Mucosa of descending colon (tissue), 3 donors: Measurements from ENCODE around the gene LKAAEAR1. TPM values are rescaled to one million over a fixed set of nuclear protein-coding genes. Genes with fewer than 3 reads are reported as not detected.

Source experiments
- ATAC-seq: fragments of 200-7000 bp; cut with Tn5 transposase; one replicate; pipeline ENCODE4 v1.9.1; 2020; ENCODE audit warnings: mild to moderate bottlenecking, moderate library complexity
- DNase-seq, 3 donors: peaks; one replicate each; pipeline ENCODE4 v3.0.0-alpha.2; 2020
- H3K36me3 ChIP-seq: fragments of 200-600 bp; one replicate; pipeline ENCODE4 v1.8.0; 2021; ENCODE audit warnings: low read depth, mild to moderate bottlenecking
- H3K4me1 ChIP-seq: fragments of 200-600 bp; one replicate; pipeline ENCODE4 v1.8.0; 2021; ENCODE audit warnings: low read depth, mild to moderate bottlenecking
- H3K4me3 ChIP-seq: fragments of 200-600 bp; one replicate; pipeline ENCODE4 v1.8.0; 2021; ENCODE audit warnings: mild to moderate bottlenecking
- H3K9me3 ChIP-seq: fragments of 200-600 bp; one replicate; pipeline ENCODE4 v1.8.0; 2021; ENCODE audit warnings: mild to moderate bottlenecking
- intact Hi-C, 2 donors: fragments of 100-400 bp; cut with DNase I in 1 of 2; cut with micrococcal nuclease in 1 of 2; formaldehyde crosslinking; loops; one replicate each; pipeline versions ENCODE4 v1.11.0 to v1.11.1; 2022; cut with DNase I, micrococcal nuclease
- microRNA-seq: library from miRNA; unstranded; fragments of <30 nt; microRNA quantifications from one replicate; pipeline ENCODE4, GENCODE V29; 2019
- total RNA-seq, 3 donors: library from RNA; stranded (reverse); fragmentation: NEBNext Ultra II Directional in 2 of 3; extraction: Animal tissue kit (Norgen Biotek cat#: 25700) in 2 of 3; gene quantifications; one replicate each; pipeline versions ENCODE4 v1.2.1 to v1.2.4, GENCODE V29; 2021 to 2023
- TF ChIP-seq, protein P1 (sequence below): fragments of 200-600 bp; IDR thresholded peaks from one replicate; pipeline ENCODE4 v1.8.0; 2022; ENCODE audit warnings: antibody characterized with exemption, mild to moderate bottlenecking
- donor health status: DM: no; HTN: no; CAD: no; lungs with moderate emphysema.
- donor health status: DM: no; HTN: no; CAD: no.
- donor health status: DM: no; HTN: yes; CAD: no.

Gene LKAAEAR1
- total RNA-seq, 3 donors from 2014 or later = not detected

DNA sequence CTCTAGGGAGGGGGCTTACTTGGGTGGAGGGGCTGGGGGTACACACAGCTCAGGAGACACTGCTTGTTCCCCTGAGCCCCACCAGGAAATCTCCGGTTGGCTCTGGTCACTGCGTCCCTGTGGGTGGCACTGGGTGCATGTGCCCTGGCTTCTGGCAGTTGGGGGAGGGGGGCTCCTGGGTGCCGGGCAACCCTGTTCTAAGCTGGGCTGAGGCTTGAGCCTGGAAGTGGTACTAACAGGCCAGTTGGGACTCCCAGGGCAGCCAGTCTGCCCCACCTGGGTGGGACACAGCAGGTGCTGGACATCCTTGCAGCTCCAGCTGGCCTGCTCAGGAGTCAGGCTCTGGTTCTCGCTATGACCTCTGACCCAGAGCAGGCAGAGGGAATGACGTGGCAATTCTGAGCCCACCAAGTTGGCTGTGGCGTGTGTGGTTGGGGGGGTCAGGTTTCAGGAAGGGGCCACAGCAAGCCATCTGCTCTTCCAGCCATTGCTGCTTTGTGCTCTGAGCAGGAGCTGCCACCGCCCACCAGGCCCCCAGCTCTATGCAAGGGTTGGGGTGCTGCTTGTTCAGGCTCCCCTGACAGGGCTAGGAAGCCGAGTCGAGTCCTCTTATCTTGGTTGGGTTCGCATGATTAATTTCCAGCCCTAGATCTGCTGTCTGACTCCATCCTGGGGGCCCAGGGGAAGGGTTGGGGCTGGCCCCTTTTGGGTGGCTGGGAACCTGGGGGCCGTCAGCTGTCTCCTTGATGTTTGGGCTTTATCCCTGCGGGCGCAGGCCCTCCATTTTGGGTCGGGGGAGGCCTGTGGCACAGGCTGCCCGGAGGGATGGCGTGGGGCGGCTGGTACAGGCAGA lies 47.6 kb downstream of the LKAAEAR1 start:
- Histone ChIP-seq H3K9me3 (no peaks in the 10 kb centered on the region), H3K4me3 (no peak overlapping the region), H3K36me3 (no peaks in the 10 kb centered on the region), H3K4me1 (peaks cover 12% of the 10 kb centered on the region)
- ATAC-seq (no peak), DNase-seq (peak in 2 of 3 donors; percentile 23 to 45)
- intact Hi-C loops = no loop called here
- TF ChIP-seq, protein P1, sequence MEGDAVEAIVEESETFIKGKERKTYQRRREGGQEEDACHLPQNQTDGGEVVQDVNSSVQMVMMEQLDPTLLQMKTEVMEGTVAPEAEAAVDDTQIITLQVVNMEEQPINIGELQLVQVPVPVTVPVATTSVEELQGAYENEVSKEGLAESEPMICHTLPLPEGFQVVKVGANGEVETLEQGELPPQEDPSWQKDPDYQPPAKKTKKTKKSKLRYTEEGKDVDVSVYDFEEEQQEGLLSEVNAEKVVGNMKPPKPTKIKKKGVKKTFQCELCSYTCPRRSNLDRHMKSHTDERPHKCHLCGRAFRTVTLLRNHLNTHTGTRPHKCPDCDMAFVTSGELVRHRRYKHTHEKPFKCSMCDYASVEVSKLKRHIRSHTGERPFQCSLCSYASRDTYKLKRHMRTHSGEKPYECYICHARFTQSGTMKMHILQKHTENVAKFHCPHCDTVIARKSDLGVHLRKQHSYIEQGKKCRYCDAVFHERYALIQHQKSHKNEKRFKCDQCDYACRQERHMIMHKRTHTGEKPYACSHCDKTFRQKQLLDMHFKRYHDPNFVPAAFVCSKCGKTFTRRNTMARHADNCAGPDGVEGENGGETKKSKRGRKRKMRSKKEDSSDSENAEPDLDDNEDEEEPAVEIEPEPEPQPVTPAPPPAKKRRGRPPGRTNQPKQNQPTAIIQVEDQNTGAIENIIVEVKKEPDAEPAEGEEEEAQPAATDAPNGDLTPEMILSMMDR = no peak

DNA sequence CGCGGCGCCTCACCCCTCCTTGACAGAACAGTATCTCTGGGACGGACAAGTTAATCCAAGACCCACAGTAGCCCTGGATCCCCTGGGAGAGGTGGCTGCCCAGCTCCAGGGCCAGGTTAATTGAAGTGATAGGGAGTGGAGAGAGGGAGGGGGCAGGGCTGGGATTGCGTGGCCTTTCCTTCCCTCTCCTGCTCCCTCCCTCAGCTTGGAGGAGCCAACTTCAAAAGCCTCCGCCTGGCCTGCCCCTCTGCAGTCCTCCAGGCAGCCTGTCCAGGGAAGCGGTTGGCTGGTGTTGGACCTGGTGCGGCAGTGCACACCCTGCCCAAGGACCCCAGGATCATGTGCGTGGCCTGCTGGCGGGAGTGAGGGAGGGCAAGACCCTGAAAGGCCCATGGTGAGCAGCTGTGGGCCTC lies 48.3 kb downstream of the LKAAEAR1 start, which contains the start of gene C20orf204:
Gene C20orf204 (plus strand): TSS at position 250 of the 413 bp plus-strand sequence. CDS start 142 bp downstream, at position 392.
- no peak for ATAC-seq
- TF ChIP-seq, protein P1 = no peak
- intact Hi-C loops = no loop called here
- peak in 2 of 3 donors; percentile 23 to 44 for DNase-seq
- H3K9me3 ChIP-seq = no peaks in the 10 kb centered on the region
- H3K4me3 ChIP-seq = no peak within 1 kb of the TSS
- peaks cover 15% of the 10 kb centered on the region for H3K4me1 ChIP-seq
- no peaks in the 10 kb centered on the region for H3K36me3 ChIP-seq

DNA sequence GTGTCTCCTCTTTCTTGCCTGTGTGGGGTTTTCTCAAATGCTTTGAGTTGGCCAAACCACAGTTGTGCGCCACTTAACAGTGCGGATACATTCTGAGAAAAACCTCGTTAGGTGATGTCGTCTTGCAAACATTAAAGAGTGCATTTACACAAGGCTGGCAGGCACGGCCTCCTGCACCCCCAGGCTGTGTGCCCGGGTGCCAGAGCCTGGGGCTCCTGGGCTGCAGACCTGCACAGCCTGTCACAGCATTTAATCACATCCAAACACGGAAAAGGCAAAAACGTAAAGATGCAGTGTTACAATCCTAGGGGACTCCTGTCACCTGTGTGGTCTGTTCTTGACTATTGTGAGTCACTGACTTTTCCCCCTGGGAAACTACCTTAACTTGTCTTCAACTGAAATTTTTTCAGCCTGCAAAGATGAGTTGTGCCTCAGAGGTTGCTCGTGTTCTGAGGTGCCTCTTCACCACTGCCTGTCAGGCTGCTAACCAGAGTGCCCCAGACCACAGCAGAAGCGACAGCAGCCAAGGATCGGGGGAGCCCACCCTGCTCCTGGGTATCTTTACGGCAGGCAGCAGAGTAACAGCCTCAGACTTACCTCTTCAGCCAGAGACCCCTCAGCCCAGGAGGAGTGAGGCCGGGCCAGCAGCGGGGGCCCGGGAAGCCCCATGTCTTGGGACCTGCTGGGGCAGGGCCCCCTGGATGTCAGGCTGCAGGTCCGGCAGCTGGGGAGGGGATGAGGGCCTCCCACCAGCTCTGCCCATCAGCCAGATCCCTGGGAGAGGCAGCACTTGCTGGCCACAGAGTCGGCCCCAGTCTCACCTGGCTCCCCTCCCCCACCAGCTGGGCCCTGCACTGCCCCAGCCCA lies 48.9 kb downstream of the LKAAEAR1 start:
- H3K36me3 ChIP-seq = peaks cover 3% of the 10 kb centered on the region

DNA sequence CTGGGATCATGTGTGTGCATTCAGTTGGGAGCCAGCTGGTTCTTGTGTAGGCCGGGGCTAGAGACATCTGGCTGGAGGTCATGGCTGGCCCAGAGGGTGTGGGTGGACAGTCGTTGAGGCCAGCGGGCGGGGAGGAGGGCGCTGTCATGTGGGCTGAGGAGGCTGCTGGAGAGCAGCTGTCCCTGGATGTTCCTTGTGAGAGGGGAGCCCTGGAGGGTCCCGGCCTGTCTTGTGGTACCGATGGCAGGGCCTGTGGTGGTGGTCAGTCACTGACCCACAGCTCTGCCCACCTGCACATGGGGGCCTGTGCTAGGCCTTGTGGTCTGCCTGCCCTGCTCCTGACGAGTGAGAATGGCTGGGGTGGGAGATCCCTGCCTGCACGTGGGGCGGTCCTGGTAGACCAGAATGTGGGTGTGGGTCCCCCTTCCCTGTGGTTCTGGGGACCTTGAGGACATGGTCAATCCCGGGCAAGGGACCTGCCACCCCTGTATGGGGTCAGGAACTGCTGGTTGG lies 50.2 kb downstream of the LKAAEAR1 start:
- TF ChIP-seq, protein P1 = no peak
- H3K4me3 ChIP-seq = no peak overlapping the region
- DNase-seq (peak in 1 of 3 donors; percentile 20), ATAC-seq (no peak)
- peaks cover 15% of the 10 kb centered on the region for H3K4me1 ChIP-seq
- H3K9me3 ChIP-seq = no peaks in the 10 kb centered on the region
- intact Hi-C loops = no loop called here
- H3K36me3 ChIP-seq = peaks cover 6% of the 10 kb centered on the region

More for the DNA sequence above, 48.9 kb downstream of the LKAAEAR1 start:
- TF ChIP-seq, protein P1 = no peak
- peaks cover 19% of the 10 kb centered on the region for H3K4me1 ChIP-seq
- ATAC-seq = no peak
- intact Hi-C loops = no loop called here
- H3K9me3 ChIP-seq = no peaks in the 10 kb centered on the region
- DNase-seq = peak in 1 of 3 donors; percentile 46
- no peak overlapping the region for H3K4me3 ChIP-seq

Small RNA genes within 50 kb of the gene (microRNA-seq; reads per million reads assigned to microRNA genes)
- not detected for gene MIR6813

Other genes starting within 250 kb of the LKAAEAR1 start
- gene ABHD16B, start 222.9 kb downstream of the LKAAEAR1 start, total RNA-seq = not detected
- 10 to 100 TPM; 48.7 to 71.7 (median 55.7) TPM for gene TPD52L2, start 219.1 kb downstream of the LKAAEAR1 start, total RNA-seq
- gene DNAJC5, start 189.3 kb downstream of the LKAAEAR1 start, total RNA-seq = 10 to 100 TPM; 57.5 to 65.9 (median 65.4) TPM
- gene UCKL1, start 128.0 kb downstream of the LKAAEAR1 start, total RNA-seq = 10 to 100 TPM; 37.4 to 57.8 (median 43.6) TPM
- gene ZNF512B, start 114.5 kb downstream of the LKAAEAR1 start, total RNA-seq = 10 to 100 TPM in 1 of 3 donors, 1 to 10 TPM in 2; 1.8 to 14.7 (median 3.9) TPM
- gene SAMD10, start 104.8 kb downstream of the LKAAEAR1 start, total RNA-seq = 1 to 10 TPM; 3.8 to 7.9 (median 5.6) TPM
- 10 to 100 TPM; 51.2 to 64.4 (median 59.1) TPM for gene PRPF6, start 103.3 kb downstream of the LKAAEAR1 start, total RNA-seq
- gene C20orf204, start 48.2 kb downstream of the LKAAEAR1 start, total RNA-seq = 1 to 10 TPM; 1.0 to 1.8 (median 1.7) TPM
- gene SOX18, start 34.8 kb downstream of the LKAAEAR1 start, total RNA-seq = 10 to 100 TPM in 2 of 3 donors, 1 to 10 TPM in 1; 4.7 to 20.0 (median 12.6) TPM
- 10 to 100 TPM in 1 of 3 donors, 1 to 10 TPM in 2; 4.1 to 46.1 (median 9.5) TPM for gene TCEA2, start 21.2 kb downstream of the LKAAEAR1 start, total RNA-seq
- 1 to 10 TPM; 4.7 to 6.9 (median 6.5) TPM for gene RGS19, start 4.9 kb downstream of the LKAAEAR1 start, total RNA-seq
- gene OPRL1, start 4.3 kb downstream of the LKAAEAR1 start, total RNA-seq = under 1 TPM; 0.26 to 0.76 (median 0.39) TPM
- not detected for gene NPBWR2, start 23.2 kb upstream of the LKAAEAR1 start, total RNA-seq
- gene MYT1, start 80.1 kb upstream of the LKAAEAR1 start, total RNA-seq = under 1 TPM; 0.12 to 0.76 (median 0.14) TPM
- gene PCMTD2, start 171.3 kb upstream of the LKAAEAR1 start, total RNA-seq = 10 to 100 TPM; 31.1 to 47.4 (median 34.9) TPM